Measurements from ENCODE around the gene NFYB.

Gene NFYB

DNA sequence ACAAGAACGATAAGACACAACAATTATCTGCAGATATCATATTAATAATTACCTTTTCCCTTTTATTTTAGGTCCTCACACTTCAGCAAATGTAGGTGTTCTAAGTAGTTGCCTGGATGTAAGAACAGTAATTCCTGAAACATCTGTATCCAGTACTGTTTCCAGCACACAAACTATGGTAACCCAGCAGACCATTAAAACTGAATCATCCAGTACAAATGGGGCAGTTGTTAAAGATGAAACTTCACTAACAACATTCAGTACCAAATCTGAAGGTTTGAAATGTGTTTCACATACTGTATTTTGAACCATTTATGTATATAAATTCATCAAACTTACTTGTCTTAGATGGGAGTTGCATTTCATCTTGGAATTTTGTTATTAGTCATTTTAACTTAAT lies 42.7 kb downstream of the NFYB start:
- DNase-seq (ENCODE audit: low spot score), result no peak
- TF ChIP-seq, protein P1, sequence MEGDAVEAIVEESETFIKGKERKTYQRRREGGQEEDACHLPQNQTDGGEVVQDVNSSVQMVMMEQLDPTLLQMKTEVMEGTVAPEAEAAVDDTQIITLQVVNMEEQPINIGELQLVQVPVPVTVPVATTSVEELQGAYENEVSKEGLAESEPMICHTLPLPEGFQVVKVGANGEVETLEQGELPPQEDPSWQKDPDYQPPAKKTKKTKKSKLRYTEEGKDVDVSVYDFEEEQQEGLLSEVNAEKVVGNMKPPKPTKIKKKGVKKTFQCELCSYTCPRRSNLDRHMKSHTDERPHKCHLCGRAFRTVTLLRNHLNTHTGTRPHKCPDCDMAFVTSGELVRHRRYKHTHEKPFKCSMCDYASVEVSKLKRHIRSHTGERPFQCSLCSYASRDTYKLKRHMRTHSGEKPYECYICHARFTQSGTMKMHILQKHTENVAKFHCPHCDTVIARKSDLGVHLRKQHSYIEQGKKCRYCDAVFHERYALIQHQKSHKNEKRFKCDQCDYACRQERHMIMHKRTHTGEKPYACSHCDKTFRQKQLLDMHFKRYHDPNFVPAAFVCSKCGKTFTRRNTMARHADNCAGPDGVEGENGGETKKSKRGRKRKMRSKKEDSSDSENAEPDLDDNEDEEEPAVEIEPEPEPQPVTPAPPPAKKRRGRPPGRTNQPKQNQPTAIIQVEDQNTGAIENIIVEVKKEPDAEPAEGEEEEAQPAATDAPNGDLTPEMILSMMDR (IDR thresholded peaks at IDR 0.05; ENCODE audit: extremely low read depth, missing control alignments), result no peak

DNA sequence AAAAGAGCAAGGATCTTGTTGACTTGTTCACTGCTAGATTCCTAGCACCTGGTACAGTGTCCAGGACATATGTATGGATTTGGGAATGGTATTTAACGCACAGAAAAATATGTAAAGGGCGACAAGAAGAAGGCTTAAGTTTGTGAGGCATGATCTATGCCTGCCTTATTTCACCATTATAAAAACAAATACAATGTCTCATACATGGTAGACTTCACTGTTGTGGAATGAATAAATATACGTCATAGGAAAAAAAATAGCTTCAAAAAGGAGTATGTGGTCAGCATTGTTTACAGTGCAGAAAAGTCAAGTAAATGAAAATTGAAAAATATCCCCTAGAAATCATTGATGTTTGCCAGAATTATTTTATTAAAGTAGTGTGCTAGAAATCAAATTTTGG lies 43.7 kb downstream of the NFYB start:
- no peak for DNase-seq (ENCODE audit: low spot score)
- TF ChIP-seq, protein P1 (IDR thresholded peaks at IDR 0.05; ENCODE audit: extremely low read depth, missing control alignments), result no peak

DNA sequence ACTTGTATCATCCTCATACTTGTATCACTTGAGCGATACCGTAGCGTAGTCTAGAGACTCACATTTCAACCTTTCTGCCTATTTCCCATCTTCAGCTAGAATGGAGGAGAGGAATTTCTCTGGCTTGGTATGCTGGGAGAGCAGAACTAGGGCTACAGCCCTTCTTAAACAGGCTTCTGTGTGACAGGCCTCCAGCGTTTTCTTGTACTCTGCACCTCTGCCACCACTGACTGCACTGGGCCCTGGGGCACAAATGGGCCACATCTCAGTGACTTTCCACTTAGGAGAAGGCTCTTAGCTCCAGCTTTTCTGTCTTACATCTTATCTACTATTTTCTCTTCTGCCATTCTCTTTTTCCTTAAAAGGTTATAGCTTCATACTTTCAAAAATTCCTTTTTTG lies 46.9 kb downstream of the NFYB start:
- DNase-seq (ENCODE audit: low spot score), result no peak
- TF ChIP-seq, protein P1 (IDR thresholded peaks at IDR 0.05; ENCODE audit: extremely low read depth, missing control alignments), result no peak

DNA sequence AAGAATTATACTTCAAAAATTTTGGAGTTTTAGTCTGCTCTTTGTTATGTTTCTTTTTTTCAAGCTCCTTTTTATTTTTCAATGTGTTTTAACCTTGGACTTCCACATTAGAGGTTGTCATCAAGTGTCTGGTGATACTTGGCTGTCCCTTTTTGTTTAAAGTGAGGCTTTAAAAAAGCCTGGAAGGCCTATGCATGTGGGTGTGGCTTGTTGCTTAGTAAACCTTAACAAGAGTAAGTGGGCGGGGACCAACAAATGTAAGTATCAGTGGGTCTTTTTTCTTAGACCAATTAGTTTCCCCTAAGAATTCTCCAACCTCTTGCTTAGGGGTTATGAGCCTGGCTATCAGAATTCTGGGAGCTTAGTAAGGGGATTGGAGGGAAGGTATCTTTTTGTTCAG lies 47.3 kb downstream of the NFYB start:
- DNase-seq (ENCODE audit: low spot score), result no peak
- TF ChIP-seq, protein P1 (IDR thresholded peaks at IDR 0.05; ENCODE audit: extremely low read depth, missing control alignments), result no peak

DNA sequence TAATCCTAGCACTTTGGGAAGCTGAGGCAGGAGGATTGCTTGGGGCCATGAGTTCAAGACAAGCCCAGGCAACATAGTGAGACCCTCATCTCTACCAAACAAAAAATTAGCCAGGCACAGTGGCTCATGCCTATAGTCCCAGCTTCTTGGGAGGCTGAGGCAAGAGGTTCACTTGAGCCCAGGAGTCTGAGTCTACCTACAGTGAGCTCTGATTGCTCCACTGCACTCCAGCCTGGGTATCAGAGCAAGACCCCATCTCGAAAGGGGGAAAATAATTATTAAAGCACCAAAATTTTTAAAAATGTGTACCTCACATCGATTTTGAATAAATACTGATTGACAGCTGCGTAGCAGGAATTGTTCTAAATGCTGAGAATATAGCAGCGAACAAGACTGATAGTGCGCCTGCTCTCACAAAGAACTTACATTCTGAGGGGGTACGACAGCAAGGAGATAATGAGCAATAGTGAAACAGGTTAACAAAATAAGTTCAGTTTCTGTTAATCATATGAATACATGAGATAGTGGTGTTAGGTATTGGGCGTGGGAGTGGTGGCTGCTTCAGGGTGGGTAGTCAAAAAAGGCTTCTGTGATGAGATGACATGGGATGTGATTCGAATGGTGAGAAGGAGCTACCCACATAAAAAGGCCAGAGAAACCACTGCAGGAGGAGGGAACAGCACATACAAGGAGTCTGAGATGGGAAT lies 54.1 kb downstream of the NFYB start:
- TF ChIP-seq, protein P1 (IDR thresholded peaks at IDR 0.05; ENCODE audit: extremely low read depth, missing control alignments), result no peak
- DNase-seq (ENCODE audit: low spot score), result peak; percentile 61

DNA sequence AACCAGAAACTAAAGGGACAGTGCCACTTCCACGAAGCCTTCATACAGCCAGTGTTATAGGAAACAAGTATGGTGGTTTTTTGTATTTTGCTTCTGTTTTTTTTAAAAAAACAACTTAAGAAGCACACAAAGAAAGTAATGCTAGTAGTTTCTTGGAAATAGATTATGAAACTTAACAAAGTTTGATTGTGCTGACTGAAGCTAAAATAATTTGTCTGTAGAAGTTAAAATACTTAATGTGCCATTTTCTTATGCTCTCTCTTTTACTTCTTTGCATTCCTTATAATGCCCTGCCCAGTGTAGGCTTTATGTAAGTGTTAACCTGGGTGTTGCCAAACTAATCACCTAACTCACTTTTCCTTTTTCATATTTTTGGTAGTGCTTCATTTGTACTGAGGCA lies 57.2 kb downstream of the NFYB start:
- TF ChIP-seq, protein P1 (IDR thresholded peaks at IDR 0.05; ENCODE audit: extremely low read depth, missing control alignments), result no peak
- no peak for DNase-seq (ENCODE audit: low spot score)

DNA sequence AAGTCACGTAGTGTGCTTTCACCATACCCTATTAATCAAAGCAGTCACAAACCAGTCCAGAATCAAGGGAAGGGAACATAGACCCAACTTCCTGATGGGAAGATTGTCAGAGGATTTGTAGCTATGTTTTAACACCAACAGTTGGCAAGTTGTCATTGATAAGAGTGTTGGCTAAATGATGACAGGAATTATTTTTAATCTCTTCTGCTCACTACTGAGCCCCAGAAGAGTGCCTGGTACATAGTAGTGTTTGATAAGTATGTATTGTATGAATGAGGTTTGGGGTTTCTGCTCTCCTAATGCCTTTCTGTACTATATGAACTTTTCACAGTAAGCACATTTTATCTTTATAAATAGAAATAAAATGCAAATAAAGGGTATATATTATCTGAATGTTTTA lies 59.0 kb downstream of the NFYB start:
- DNase-seq (ENCODE audit: low spot score), result no peak
- TF ChIP-seq, protein P1 (IDR thresholded peaks at IDR 0.05; ENCODE audit: extremely low read depth, missing control alignments), result no peak
